GM15510 (cell line): Measurements from ENCODE around the gene FRAS1.

Experiments
- POLR2A ChIP-seq: IDR thresholded peaks from 3 replicates; pipeline ENCODE4 v1.6.1; 2011; ENCODE audit warnings: borderline replicate concordance; ENCODE audit not compliant: insufficient read length; ENCODE audit errors: extremely low read depth

The FRAS1 gene

GRCh38 chr4:78242071-78242470 is 184.9 kb downstream of the FRAS1 start:
- no peak for TF ChIP-seq POLR2A

GRCh38 chr4:78244705-78245485 is 187.8 kb downstream of the FRAS1 start:
- no peak for TF ChIP-seq POLR2A

GRCh38 chr4:78247536-78248285 is 190.6 kb downstream of the FRAS1 start:
- TF ChIP-seq POLR2A, result no peak

DNA sequence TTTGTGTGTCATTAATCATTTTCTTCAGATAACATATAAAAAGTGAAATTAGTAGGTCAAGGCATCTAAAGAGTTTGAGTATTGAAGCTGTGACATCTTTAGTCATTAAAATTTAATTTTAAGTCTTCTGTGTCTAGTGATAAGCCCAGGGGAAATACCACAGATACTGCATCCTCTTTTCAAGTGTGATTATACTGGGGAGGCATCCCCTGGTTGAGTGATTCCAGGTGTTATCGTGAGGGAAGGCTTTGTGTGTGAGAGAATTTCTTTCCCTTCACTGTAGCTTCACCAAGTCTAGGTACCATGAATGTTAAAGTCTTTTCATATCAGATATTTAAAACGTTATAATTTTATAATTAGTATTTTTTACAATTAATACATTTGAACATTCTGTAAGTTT is 193.4 kb downstream of the FRAS1 start:
- no peak for TF ChIP-seq POLR2A

DNA sequence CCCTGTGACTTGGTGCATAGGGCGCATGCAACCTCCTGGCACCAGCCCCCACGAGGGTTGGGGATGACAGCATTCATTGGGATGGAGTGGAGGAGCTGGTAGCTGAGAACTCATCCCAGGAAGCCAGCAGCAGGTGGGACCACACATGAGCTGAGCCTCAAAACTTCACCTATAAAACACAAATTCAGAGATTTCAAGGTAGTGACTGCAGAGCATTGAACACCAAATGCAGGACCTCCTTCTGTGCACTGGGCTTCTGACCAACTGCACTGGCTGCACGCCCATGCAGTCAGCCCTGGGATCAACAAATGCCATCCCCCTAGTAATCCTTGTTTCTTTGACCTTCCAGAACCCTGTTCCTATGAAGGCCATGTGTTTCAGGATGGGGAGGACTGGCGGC is 197.8 kb downstream of the FRAS1 start:
- no peak for TF ChIP-seq POLR2A

GRCh38 chr4:78265006-78265405 is 207.9 kb downstream of the FRAS1 start:
- no peak for TF ChIP-seq POLR2A

DNA sequence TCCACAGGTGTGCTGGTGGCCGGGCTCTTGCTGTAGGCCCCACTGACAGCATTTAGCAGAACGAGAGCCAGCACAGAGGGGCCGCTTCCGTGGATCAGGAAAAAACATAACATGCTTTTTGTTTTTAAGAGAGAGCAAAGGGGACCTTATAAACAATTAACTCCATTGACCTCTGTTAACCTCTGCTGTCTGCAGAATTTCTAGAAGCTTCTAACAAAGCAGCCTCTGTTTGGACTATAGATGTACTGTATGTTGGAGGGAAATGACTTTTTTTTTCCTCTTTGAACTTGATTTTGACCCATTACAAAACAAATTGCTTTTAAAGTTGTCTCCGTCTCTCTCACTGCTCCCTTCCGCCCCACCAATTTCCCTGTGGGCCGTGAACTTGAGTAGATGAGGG is 210.7 kb downstream of the FRAS1 start:
- no peak for TF ChIP-seq POLR2A

- TF ChIP-seq POLR2A, result no peak
These were observed 211.5 kb downstream of the FRAS1 start for GRCh38 chr4:78268597-78268996.

DNA sequence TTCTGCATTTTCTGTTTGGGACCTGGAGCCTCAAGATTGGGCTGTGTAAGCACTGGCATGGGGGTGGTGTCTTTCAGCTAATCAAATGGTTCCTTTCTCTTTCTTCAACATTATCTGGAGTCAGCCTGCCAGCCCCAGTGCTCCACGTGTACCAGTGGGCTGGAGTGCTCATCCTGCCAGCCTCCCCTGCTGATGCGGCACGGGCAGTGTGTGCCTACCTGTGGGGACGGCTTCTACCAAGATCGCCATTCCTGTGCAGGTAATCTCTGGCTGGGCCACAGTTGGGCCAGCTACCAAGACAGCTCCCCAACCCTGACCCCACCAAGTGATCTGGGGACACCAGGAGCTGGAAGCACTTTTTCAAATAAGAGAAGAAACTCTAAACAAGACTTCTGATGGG is 229.2 kb downstream of the FRAS1 start:
- no peak for TF ChIP-seq POLR2A

DNA sequence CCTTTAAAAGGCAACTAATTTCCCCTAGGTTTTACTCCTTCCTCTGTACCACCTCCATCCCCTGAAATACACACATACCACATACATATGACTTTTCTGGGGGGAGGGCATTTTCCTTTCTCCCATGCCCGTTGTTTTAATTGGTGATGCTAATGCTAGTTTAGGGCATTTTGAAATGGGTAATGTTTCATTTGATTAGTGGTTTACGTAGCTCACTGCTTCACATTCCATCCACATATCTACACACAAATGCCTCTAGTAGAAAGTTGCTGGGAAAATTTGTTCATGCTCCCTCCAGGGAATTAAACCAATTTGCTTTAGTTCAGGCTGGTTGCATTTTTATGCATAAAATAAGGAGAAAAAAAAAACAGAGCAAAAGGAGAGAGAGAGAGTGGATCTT is 231.2 kb downstream of the FRAS1 start:
- TF ChIP-seq POLR2A, result no peak

GRCh38 chr4:78291277-78291676 is 234.2 kb downstream of the FRAS1 start:
- TF ChIP-seq POLR2A, result no peak

DNA sequence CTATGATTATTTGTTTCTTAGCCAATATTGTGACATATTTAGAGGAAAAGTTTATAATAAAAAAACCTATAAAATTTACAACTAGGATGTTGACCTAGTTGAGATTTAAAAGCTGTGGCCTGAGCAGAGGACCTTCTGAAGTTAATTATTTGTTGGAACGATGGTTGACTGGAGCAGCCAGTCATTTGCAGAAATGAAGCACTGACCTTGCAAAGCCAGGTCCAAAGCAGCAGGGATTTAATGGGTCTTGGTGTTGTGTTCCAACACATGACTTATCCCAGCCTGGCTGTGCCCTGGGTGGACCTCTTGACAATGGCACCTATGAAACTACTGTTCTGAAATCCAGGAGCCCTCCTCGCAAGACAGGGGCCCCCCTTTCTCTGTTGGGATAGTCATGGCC is 235.2 kb downstream of the FRAS1 start:
- no peak for TF ChIP-seq POLR2A

GRCh38 chr4:78292856-78293255 is 235.7 kb downstream of the FRAS1 start:
- no peak for TF ChIP-seq POLR2A

GRCh38 chr4:78293348-78293747 is 236.2 kb downstream of the FRAS1 start:
- no peak for TF ChIP-seq POLR2A

DNA sequence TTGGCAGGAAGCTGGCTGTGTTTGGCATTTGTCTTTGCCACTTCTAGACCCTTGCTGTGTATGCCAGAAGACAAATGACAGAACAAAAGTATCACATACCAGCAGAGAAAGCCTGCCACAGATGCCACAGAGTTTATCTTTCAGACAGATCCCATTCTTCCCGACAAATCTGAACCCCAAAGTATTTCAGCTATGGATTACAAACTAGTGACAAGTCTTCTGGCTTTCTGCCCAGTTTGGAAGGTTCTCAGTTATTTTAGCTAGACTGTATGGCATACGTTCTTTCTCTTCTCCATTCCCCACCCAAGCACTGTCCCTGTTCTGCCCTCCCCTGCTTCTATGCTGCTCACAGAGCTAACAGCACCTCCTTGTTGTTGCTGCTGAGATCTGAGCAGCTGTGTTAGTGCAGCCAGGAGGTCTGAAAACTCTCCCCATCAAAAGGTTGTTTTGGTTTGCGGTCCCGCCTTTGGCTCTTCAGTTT is 236.7 kb downstream of the FRAS1 start:
- TF ChIP-seq POLR2A, result no peak

- TF ChIP-seq POLR2A, result no peak
These were observed 239.1 kb downstream of the FRAS1 start for GRCh38 chr4:78296261-78296660.

DNA sequence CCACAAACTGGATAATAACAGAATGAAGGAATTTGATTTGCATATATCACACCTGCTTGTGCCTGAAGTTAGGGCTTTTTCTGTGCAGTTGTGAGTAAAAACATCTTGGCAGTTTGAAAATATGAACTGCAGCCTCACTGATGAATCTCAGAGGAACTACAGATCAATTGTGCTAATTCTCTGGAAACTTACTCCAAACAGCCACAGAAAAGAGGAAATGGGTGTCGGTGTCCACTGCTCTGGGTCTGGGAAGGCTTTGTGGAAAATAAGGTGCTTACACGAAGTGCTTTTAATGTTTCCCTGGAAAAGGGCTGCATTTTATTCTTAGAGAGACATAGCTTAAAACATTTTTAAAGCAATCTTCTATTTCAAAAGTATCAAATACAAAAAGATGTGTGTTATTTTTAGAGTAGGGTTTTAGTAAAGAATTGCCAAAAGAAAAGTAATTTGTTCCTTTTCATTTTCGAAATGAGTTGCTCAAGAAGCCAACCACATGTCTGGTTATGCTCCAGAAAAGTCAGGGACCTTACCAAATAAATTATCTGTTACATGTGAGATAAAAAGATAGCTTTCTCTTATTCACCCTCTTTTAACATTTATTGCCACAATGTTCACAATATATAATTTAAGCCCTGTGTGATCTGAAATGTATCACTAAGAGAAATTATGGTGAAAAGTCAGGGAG is 240.1 kb downstream of the FRAS1 start:
- no peak for TF ChIP-seq POLR2A

DNA sequence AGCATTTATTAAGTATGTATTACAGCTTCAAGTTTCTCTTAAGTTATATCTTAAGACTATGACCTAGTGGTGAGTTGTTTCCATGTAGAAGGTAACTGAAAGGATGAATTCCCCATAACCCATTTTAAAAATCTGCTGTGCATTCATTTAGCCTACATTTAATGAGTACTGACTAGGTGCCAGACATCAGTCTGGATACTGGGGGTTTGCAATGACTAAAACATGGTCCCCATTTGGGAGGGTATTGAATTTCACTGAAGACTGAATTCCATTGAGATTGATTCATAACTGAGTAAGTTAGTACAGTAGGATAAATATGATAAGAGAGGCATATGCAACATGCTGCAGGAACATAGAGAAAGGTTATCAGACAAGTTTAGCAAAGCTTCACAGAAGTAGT is 241.5 kb downstream of the FRAS1 start:
- no peak for TF ChIP-seq POLR2A
